HG03439 (cell line): ENCODE data around the gene ENAH.
"Not testable (repeated sequence)": the region's sequence is repeated elsewhere in the genome, so short reads cannot be mapped to it uniquely, and the experiment has no call there.

Source experiments
- ATAC-seq: cut with Tn5 transposase; IDR thresholded peaks from one replicate; pipeline ENCODE4 v1.9.1; 2021; ENCODE audit warnings: mild to moderate bottlenecking, moderate library complexity; ENCODE audit not compliant: unreplicated experiment

Gene ENAH

DNA sequence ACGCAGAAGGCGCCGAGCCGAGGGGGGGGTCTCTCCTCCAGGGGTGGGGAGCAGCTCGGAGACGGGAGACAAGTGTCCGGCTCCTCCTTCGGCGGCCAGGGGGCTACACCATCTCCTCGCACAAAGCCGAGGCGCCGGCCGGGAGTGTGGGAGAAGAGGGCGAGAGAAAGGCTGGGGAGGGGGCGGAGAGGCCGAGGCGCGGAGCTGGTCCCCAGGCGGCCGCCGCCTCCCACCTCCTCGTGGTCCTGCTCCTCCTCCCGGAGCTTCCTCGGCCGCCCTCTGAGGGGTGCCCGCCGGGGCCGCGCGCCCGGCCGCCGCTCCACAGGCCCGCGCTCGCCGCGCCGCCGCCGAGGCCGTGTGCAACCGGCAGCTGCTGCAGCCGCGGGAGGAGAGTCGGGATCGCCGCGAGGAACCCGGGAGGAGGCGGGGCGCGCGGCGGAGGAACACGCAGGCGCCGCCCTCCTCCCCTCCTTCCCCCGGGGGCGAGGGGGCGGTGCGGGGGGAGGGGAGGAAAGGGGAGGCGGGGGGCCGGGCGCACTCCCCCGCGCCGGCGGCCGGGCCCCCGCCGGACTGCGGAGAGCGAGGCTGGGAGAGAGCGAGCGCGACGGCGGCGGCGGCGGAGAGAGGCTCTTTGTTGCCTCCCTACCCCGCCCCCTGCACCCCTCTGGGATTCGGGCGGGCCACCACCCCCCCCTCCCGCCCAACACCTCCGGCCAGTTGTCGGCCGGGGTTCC lies at the start of gene ENAH:
Gene ENAH (minus strand): TSS at position 395 of the 734 bp plus-strand sequence. CDS start 433 bp downstream, outside the sequence.
- ATAC-seq = no peak

DNA sequence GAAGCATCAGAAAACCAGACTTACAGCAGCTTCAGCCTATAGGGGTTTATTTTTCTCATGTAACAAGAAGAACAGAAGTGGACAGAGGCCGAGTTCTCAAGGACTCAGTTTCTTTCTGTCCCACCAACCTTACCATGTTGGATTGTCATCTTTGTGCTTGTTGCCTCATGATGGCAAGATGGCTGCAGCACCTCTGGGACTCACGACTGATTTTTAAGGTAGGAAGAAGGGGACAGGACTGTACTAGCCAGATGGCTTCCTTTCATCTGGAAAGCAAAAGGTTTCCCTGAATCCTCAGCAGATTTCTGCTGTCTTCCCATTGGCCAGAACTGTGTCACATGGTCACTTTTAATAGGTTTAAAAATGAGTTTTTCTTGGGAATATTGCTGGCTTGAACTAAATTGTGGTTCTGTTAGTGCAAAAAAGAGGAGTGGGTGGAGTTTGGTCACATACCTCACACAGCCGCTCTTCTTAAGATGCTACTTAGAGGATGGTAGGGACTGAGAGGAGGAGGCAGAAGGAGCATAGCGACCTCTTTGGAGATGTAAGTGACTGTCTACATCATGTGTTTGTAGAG lies 48.1 kb upstream of the ENAH start:
- ATAC-seq = no peak

DNA sequence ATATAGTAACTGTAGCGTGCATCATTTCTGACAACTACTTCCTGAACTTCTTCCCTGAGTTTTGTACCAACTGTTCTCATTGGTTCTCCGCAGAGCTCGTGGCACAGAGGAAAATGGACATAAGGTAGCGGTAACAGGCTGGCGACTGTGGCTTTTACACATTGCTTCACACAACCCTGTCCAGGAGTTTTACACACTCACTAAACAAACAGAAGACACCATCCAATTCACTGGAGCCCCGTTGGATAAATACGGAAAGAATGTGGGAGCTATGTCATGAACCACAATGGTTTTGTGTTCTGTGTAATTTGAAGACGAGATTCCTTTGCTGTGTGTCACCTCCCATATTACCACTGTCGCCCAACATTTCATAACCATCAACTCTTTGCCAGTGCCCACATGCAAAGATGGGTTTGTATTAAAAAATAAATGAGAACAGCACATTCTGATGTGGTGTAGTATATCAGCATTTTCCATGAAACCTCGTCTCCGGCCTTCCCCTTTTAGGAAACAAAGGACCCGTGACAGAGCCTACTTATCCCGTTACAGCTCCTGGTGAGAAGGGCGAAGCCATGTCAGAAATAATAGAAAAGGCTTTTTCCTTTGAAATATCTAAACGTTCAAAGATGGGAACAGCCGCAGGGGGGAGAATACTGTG lies 47.4 kb upstream of the ENAH start:
- ATAC-seq = no peak

DNA sequence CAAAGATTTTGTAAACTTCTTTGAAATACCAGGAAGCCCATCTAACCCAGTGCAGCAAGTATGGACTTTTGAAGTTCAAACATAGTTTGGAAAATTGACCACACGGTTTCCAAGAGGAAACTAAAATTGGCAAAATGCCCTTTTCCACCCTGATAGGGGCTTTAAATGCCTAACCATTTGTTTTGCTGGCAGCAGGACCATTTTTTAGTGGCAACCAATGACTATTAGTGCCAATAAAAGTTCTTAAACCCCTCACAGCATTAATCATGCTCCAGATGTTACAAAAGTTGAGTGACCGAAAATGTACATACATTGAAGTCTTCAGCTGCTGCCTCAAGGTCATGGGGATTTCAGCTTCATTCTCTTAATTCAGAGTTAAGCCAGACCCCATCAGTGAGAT lies 46.4 kb upstream of the ENAH start:
- ATAC-seq = no peak

DNA sequence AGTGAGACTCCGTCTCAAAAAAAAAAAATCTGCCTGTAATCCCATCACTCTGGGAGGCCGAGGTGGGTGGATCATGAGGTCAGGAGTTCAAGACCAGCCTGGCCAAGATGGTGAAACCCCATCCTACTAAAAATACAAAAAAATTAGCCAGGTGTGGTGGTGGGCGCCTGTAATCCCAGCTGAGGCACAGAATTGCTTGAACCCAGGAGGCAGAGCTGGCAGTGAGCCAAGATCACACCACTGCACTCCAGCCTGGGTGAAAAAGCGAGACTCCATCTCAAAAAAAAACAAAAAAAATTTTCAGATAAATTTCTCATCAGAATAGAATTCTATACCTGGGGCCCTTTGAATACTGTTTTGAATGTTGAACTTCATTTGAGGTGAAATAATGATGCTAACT lies 45.3 kb upstream of the ENAH start:
- ATAC-seq = not testable (repeated sequence)

DNA sequence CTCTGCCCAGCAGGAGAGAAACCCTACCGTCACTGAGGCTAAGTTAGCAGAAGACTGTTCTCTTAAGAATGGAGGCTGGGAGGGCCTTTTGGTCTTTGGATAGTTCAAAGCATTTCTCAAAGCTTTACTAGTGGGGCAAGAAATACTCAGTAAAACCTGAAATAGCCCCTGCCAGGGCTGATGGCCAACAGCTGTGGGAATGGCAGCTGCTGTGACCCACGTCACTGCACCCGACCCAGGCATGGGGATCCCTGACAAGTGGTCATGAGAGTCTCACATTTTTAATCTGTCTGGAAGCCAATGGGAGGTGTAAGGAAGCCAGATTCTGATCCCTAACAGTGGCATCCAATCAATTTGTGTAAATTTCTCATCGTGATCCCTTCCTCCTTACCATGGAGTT lies 44.5 kb upstream of the ENAH start:
- no peak for ATAC-seq

DNA sequence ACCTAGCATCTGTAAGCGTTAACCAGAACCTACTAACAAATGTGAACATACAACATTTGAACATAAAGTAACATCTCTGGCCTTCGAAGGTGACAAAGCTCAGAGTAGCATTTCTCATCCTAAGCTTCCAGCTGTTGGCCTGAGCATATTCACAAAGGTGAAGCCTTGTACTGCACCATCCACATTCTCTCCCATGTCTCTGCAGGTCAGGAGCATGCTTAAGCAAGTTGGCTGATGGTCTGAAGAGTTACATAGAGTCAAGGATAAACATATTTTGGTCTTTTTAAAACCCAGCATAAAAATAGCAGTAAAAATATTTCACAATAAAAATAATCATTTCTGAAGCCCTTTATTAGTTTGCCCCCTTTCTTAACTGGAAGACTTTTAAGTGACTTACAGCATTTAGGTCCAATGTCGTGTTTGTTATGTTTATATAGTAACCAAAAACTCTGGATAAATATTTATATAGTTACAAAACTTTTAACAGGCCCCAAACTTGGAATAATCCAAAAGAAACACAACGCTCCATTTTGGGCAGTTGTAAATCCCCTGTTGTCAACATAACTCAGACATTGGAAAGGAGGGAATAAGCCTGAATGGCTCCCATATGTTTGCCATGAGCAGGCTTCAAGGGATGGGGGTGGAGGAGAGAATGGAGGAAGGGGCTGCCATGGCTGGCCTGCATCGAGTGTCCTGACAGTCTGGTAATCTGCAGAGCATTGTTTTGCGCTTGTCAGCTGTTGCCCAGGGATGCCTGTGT lies 42.8 kb upstream of the ENAH start:
- ATAC-seq = no peak

DNA sequence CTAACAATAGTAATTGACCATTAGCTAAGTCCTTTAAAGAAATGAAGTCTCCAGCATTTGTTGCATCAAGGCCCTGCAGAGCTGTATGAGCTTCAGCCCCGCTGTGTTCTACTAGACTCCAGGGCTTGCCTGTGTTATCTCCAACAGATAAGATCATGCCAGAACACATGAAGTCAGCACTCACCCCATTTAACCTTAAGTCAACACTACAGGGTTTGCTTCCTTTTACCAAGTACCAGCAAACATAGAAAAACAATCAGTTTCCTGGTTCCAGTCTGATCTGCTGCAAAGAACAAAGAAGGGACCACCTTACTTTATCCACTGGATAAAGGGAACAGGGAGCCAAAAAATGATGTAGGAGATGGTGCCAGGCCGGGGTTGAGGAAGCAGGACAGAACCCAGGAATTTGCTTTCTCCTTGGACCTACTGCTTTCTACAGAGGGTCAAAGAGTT lies 41.3 kb upstream of the ENAH start:
- ATAC-seq = no peak

DNA sequence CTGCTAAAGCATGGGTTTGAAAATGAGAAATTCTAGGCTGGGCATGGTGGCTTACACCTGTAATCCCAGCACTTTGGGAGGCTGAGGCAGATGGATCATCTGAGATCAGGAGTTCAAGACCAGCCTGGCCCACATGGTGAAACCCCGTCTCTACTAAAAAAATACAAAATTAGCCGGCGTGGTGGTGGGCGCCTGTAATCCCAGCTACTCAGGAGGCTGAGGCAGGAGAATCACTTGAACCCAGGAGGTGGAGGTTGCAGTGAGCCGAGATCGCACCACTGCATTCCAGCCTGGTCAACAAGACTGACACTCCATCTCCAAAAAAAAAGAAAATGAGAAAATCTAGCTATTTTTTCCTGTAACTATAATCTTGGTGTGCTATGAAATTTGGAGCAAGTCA lies 40.8 kb upstream of the ENAH start:
- ATAC-seq = not testable (repeated sequence)

DNA sequence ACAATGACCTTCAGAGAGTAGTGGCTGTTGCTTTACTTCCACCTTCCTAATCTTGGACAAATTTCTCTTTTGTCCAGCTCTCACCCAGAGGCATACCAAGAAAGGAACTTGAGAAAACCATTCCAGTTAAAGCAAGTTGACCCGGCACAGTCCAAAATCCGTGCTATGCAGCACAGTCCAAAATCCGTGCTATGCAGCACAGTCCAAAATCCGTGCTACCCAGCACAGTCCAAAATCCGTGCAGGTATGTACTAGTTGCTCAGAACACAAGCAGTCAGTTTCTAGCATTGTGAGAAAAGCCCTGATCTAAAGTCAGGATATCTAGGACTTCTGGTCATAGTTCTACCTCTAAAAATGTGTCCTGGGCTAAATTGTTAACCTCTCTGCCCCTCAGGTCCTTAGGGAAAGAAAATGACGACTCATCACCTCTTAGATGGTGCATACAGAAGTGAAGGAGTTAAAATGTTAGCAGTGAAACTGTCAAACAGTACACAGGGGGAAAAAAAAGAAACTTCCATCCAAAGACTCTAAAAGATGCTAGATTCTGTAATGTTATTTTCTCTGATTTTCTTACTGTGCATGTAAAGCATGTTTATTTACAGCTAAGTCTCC lies 40.3 kb upstream of the ENAH start:
- ATAC-seq = no peak

DNA sequence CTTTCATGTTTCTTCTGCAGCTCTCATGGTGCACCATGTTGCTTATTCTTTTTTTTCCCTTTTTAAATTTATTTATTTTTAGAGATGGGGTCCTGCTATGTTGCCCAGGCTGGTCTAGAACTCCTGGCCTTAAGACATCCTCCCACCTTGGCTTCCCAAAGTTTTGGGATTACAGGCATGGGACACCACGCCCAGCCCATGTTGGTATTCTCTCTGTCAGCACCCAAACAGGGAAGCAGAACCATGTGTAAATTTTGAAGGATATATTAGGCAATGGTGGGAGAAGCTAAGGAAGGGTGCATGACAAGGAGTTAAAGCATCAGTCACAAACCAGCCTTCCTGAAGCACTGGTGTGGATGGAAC lies 39.6 kb upstream of the ENAH start:
- ATAC-seq = no peak

DNA sequence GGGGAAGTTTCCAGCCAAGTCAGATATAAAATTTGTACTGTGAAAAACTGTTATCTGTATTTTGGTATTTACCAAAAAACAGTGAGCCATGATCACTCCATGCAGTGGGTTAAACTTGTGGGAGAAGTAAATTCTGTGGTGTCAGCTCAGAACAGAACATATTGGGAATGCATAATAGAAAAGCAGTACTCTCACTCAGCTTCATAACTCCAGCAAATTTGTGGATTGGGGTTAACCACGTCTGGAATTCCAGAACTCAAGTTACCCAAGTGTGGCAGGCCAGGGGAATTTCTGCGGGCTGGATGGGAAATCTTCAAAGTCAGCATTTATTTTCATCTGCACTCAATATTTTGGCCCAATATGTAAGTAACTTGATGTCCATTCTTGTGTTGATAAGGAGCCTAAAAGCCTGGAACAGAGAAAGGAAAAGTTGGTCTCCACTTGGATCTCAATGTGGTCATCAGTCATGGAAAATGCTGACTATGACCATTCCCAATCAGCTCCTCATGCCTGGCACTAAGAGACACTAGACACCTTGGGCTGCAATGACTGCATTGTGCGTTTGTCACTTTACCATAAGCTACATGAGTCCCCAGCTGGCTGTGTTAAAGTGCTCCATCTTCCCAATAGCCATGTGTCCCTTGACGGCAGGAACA lies 39.1 kb upstream of the ENAH start:
- no peak for ATAC-seq

DNA sequence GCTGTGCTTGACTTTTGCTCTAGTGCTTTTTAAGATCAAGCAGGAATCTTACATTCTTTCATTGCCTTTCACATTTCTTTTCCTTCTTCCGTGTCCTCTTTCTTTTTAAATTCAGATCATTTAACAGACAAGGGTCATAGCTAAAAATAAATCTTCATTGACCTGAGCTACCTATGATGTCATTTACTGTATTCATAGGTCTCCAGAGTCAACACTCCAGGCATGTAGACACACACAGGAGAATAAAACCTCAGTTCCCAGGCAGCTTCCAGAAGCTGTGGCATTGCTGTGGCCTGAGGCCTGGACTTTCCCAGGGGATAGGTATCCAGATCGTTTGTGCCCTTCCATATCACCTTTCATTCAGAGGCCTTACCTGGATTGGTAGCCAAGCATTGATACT lies 38.5 kb upstream of the ENAH start:
- no peak for ATAC-seq

DNA sequence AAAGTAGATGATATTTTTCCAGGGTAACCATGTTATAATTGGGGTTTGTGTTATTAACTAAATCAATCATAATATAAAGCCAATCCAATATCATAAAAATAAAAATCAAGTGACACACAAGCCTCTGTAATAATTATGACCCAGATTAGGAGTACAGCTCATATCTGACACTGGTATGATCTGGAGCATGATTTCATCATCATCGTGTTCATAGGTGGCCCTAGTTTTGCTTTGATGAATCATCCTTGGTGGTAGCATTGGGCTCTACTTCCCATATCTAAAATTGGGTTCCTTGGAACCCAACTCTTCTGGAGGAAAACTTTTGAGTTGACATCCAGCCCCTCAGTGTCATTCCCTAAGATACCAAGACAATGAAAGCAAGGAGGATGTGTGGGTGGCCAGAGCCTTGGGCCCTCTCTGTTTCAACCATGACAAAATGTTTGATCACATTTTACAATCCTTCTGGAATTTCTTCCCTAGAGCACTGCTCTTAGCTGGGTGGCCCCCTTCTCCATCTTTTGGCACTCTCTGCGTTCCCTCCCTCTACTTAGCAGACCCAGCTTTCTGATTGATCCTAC lies 37.0 kb upstream of the ENAH start:
- ATAC-seq = no peak

DNA sequence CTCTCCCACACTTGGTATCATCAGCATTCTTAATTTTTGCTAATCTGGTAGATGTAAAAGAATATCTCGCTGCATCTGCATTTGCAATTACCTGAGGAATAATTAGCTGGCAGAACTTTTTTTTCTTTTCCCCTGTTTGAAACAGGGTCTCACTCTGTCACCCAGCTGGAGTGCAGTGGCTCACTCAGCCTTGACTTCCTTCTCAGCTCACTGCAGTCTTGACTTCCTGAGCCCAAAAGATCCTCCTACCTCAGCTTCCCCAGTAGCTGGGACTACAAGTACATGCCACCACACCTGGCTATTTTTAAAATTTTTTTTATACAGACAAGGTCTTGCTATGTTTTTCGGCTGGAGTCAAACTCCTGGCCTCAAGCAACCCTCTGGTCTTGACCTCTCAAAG lies 35.4 kb upstream of the ENAH start:
- ATAC-seq = no peak

DNA sequence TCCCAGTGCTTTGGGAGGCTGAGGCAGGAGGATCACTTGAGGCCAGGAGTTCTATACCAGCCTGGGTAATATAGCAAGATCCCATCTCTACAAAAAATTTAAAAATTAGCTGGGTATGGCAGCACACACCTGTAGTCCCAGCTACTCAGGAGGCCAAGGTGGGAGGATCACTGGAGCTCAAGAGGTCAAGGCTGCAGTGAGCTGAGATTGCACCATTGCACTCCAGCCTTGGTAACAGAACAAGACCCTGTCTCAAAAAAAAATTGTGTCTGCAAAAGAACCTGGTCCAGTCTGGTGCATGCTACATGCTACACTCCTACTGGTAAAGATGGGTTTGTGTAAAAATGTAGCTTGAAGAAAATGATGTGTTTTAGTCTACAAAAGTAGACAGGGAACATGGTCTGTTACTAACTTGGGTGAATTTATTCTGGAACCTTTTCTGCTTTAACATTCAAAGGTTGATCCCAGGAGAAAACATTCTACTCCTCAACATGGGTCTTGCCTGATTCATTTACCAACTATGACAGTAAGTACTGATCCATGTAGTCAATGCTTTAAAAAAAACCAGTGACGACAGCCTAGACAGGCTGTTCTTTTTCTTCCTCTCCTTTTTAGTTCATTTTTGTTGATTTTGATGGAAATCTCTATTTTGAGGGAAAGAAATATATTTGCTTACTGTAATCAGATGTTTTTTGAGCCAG lies 32.7 kb upstream of the ENAH start:
- ATAC-seq = no peak

DNA sequence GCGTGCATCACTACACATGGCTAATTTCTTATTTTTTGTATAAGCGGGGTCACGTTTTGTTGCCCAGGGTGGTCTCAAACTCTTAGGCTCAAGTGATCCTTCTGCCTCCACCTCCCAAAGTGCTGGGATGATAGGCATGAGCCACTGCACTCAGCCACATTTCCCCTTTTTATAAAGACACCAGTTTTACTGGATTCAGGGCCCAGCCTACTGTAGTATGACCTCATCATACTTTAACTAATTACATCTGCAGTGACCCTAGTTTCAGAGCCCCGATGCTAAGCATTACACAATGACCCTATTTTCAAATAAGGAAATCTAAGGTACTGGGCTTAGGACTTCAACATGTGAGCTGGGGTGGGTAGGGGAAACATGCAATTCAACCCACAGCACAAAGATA lies 31.8 kb upstream of the ENAH start:
- ATAC-seq = no peak

DNA sequence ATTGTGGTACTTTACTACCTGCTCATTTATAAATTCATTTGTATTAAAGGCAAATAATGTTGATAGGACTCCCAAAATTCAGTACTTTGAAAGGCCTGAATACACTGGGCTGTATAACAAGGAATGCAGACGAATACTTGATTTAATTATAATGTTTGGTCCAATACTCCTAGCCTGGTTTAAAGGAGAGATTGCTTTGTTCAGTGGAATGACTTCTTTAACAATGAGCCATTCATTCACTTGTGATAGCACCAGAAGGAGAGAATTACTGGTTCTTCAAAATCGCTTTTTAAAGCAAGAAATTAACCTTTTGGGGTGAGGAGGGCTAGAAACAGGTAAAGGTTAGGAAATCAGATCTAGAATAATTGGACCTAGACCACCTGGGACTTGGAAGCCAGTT lies 28.3 kb upstream of the ENAH start:
- ATAC-seq = no peak

DNA sequence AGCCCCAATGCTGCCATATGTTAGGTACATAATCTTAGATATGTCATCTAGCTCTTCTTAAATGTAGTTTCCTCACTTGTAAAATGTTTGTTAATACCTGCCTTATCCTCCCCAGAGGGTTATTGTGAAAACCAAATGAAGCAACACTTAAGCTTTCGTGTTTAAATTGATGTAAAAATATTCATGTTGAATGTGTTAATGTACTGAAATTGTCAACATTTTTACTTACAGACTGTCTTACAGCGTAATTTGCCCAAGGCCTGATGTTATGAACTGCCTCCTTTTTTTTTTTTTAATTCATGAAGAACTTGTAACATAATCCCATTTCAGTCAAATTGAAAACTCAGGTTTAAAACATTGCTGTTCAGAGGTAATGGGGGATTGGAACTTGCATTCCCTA lies 25.6 kb upstream of the ENAH start:
- no peak for ATAC-seq
